ENCODE results near the gene LPIN1. TPM values are rescaled to one million over a fixed set of nuclear protein-coding genes. Genes with fewer than 3 reads are reported as not detected.

The LPIN1 gene
- total and polyA plus RNA-seq, 2 of the 8 experiments (the other 6 are each of a cell fraction or from before 2014, with no cell fraction given): 4.3 to 9.8 TPM

DNA sequence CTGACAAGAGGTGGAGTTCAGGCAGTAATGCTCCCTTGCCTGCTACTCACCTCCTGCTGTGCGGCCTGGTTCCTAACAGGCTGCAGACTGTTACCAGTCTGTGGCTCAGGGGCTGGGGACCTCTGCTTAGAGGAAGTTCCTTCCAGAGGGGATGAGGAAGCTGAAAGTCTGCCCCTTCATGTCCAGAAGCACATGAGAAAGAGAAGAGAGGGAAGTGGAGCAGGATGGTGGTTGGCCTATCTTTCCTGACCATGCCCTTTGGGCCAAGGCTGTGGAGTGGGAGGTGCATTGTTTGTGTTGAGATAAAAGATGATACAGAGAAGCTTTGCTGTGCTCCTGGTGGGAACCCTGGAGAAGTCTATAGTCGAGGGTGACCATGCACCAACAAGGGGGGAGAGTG lies 112.5 kb downstream of the LPIN1 start:
- Histone ChIP-seq H2BK20ac (ENCODE audit: low read length) (no peak overlapping the region), H2BK120ac (replicated peaks; ENCODE audit: low read depth, low read length) (no peak overlapping the region), H4K8ac (ENCODE audit: extremely low read depth, insufficient read depth, low read length) (no peak overlapping the region), H3K14ac (ENCODE audit: insufficient read length) (no peak overlapping the region), H2BK15ac (ENCODE audit: low read length) (no peak overlapping the region), H3K36me3 (ENCODE audit: control insufficient read depth in 2 of 4, insufficient read depth in 4 of 4, low read length in 3 of 4) (no peaks in the 10 kb centered on the region), H3K9ac (replicated peaks in 1 of 4; ENCODE audit: extremely low read depth in 1 of 4, low read depth in 3 of 4, low read length in 3 of 4) (no peak overlapping the region), H3K56ac (replicated peaks; ENCODE audit: insufficient read length, low read depth, low read length) (no peak overlapping the region), H4K91ac (replicated peaks; ENCODE audit: insufficient read length, low read length) (no peak overlapping the region), H3K4me1 (replicated peaks in 1 of 4; ENCODE audit: control insufficient read depth in 3 of 4, insufficient read depth in 4 of 4, low read length in 3 of 4) (peaks cover 0 to 6% (median 2%) of the 10 kb centered on the region in 4 experiments; a peak in 5 of 7 replicates), H3K4me3 (ENCODE audit: extremely low read depth in 1 of 4, insufficient read depth in 2 of 4, low read depth in 3 of 4, low read length in 4 of 4) (no peak overlapping the region), H2BK12ac (ENCODE audit: low read depth, low read length) (no peak overlapping the region), H3K23me2 (ENCODE audit: low read depth, low read length) (no peaks in the 10 kb centered on the region; the same call in 1 of the 2 replicates), H3K23ac (ENCODE audit: insufficient read length) (no peak overlapping the region), H3K27me3 (replicated peaks in 1 of 4; ENCODE audit: control insufficient read depth in 3 of 4, extremely low read depth in 1 of 4, insufficient read depth in 3 of 4, low read length in 3 of 4) (no peaks in the 10 kb centered on the region), H3K27ac (ENCODE audit: low read depth, low read length) (no peak overlapping the region), H3K9me3 (ENCODE audit: insufficient read depth in 2 of 2, low read depth in 1 of 2, low read length in 1 of 2) (peaks cover 33% of the 10 kb centered on the region in 2 experiments), H3K4ac (replicated peaks; ENCODE audit: insufficient read length, low read depth, low read length) (no peak overlapping the region), H4K20me1 (replicated peaks in 1 of 2; ENCODE audit: control insufficient read depth in 1 of 2, insufficient read depth in 2 of 2, low read length in 2 of 2) (no peaks in the 10 kb centered on the region), H3K79me1 (ENCODE audit: low read depth, low read length) (no peaks in the 10 kb centered on the region), H3K4me2 (ENCODE audit: insufficient read depth in 1 of 2, low read depth in 2 of 2, low read length in 2 of 2) (no peak overlapping the region), H2AK5ac (ENCODE audit: low read depth, low read length) (no peak overlapping the region), H2BK5ac (ENCODE audit: low read depth, low read length) (no peak overlapping the region), H4K5ac (ENCODE audit: insufficient read length, low read depth, low read length) (no peak overlapping the region), H2AFZ (ENCODE audit: low read length) (no peak overlapping the region), H3K18ac (ENCODE audit: extremely low read depth, low read length) (no peak overlapping the region), H3K79me2 (ENCODE audit: control insufficient read depth in 1 of 2, insufficient read depth in 2 of 2, low read length in 2 of 2) (no peaks in the 10 kb centered on the region)
- ChIA-PET POLR2A (ENCODE audit: partially characterized antibody) (no interaction called here), CTCF (ENCODE audit: partially characterized antibody) (interaction anchor here (1.2 to 1.7 kb wide), 2 partner anchors 9 to 34 kb away, joined by 4 to 6 read pairs; no protein-coding TSS in a partner anchor)
- FAIRE-seq: no peak
- no peak for DNase-seq (ENCODE audit: low read depth in 1 of 2, low spot score in 2 of 2)
- 100% methylated on average over 2 of the region's 2 CpGs; no CpG with 5 or more reads in 1 of the 2 experiments for WGBS, 2 experiments (ENCODE audit: extremely low coverage in 1 of 2, insufficient coverage in 1 of 2, insufficient read length in 1 of 2, insufficient replicate concordance in 2 of 2, low coverage in 1 of 2, low lambda C conversion rate in 2 of 2, missing lambda C conversion rate in 1 of 2)
- TF ChIP-seq POU5F1 (IDR thresholded peaks at IDR 0.05; ENCODE audit: low read depth, low read length): no peak
- no peak for TF ChIP-seq SRF (IDR thresholded peaks at IDR 0.05; ENCODE audit: low read depth, low read length)
- TF ChIP-seq CEBPB (IDR thresholded peaks at IDR 0.05; ENCODE audit: low read depth, low read length): no peak
- no peak for TF ChIP-seq SP4 (IDR thresholded peaks at IDR 0.05; ENCODE audit: low read length)
- TF ChIP-seq, protein P1, sequence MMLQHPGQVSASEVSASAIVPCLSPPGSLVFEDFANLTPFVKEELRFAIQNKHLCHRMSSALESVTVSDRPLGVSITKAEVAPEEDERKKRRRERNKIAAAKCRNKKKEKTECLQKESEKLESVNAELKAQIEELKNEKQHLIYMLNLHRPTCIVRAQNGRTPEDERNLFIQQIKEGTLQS (IDR thresholded peaks at IDR 0.05; ENCODE audit: insufficient read depth, low read depth, low read length): no peak
- TF ChIP-seq CHD1 (IDR thresholded peaks at IDR 0.05; ENCODE audit: low read depth, low read length): no peak
- no peak for TF ChIP-seq POLR2AphosphoS5 (IDR thresholded peaks at IDR 0.05; ENCODE audit: low read depth, low read length)
- TF ChIP-seq, protein P2, sequence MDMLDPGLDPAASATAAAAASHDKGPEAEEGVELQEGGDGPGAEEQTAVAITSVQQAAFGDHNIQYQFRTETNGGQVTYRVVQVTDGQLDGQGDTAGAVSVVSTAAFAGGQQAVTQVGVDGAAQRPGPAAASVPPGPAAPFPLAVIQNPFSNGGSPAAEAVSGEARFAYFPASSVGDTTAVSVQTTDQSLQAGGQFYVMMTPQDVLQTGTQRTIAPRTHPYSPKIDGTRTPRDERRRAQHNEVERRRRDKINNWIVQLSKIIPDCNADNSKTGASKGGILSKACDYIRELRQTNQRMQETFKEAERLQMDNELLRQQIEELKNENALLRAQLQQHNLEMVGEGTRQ (IDR thresholded peaks at IDR 0.05; ENCODE audit: low read length): no peak
- TF ChIP-seq, protein P3, sequence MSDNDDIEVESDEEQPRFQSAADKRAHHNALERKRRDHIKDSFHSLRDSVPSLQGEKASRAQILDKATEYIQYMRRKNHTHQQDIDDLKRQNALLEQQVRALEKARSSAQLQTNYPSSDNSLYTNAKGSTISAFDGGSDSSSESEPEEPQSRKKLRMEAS (IDR thresholded peaks at IDR 0.05): no peak
- TF ChIP-seq RXRA (IDR thresholded peaks at IDR 0.05; ENCODE audit: insufficient read depth, low read depth, low read length): no peak
- no peak for TF ChIP-seq HDAC2 (IDR thresholded peaks at IDR 0.05; ENCODE audit: borderline replicate concordance in 1 of 2, low read depth in 2 of 2, low read length in 2 of 2)
- no peak for TF ChIP-seq NRF1 (IDR thresholded peaks at IDR 0.05; ENCODE audit: low read depth, low read length)

Data from H1 (cell line).